NCI-H510A treated with DMSO at 0.1 percent for 48 hours (cell line): Measurements from ENCODE around the gene GPR183.

ENCODE experiments used
- DNase-seq: peaks from one replicate; lab custom pipeline; 2025; lab: John Stamatoyannopoulos, UW

GPR183 gene

DNA sequence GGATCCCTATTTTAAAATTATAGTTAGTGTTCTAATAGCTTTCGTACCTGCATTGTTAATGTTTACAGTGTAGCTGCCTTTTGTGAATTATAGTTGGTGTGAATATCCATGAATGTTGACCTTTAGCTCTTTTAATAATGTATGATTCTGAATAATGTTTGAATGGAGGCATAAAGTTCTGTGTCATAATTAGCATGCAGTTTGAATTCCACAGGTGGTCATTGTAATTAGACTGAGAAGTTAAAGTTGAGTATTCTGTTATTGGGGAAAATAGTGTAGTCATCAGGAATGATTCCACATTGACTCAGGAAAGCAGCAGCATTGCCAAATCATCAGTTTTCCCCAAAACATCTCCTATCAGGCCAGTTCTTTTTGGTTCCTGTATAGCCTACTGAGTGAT lies 61.1 kb downstream of the GPR183 start:
- DNase-seq: no peak
